ENCODE data around the gene DIPK1A. TPM values are rescaled to one million over a fixed set of nuclear protein-coding genes. Genes with fewer than 3 reads are reported as not detected.

The DIPK1A gene
- total RNA-seq, 1 experiment from 2014 or later: 1.2 TPM

DNA sequence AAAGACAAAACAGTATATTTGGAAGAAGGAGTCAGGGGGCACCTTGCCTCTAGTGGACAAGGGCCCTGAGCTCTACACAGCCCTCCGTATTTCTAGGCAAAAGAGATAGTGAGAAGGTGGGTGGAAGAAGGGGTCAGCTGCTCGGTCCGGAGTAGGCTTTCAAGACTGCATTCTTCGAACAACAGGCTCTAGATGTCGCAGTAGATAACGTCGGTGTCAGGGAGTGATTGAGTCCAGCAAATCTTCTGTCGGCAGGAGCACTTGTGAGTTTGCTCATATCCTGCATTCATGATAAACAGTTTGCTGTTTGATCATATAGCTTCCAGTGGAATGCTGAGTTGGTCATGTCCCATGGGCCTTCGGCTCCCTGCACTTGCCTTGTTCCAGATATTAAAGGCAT lies 36.8 kb downstream of the DIPK1A start:
- ChIA-PET CTCF (no interaction called here), POLR2A (no interaction called here)
- BruUV-seq (replicated peaks): no TSS peak
- Histone ChIP-seq H3K4me1 (ENCODE audit: control insufficient read depth, insufficient read depth, low read length) (no peaks in the 10 kb centered on the region), H3K27ac (ENCODE audit: low read length) (no peak overlapping the region), H3K9me3 (ENCODE audit: control insufficient read depth, insufficient read depth, low read depth, low read length) (no peaks in the 10 kb centered on the region), H3K4me3 (ENCODE audit: low read depth in 2 of 2, low read length in 2 of 2) (no peak overlapping the region), H3K36me3 (ENCODE audit: control insufficient read depth, insufficient read depth, low read length) (no peaks in the 10 kb centered on the region), H3K27me3 (ENCODE audit: control insufficient read depth, insufficient read depth, low read length) (no peaks in the 10 kb centered on the region)
- intact Hi-C loops (cut with micrococcal nuclease; ENCODE audit: unreplicated experiment): no loop called here
- DNase-seq (ENCODE audit: low read depth, low spot score) (no peak), ATAC-seq (no peak)
- TF ChIP-seq POLR2AphosphoS5 (IDR thresholded peaks at IDR 0.05; ENCODE audit: low read depth, low read length) (no peak), SIN3A (IDR thresholded peaks at IDR 0.05; ENCODE audit: borderline replicate concordance, insufficient read depth, low read depth, low read length) (no peak), TCF7L2 (IDR thresholded peaks at IDR 0.05; ENCODE audit: low read depth, low read length) (no peak)
- TF ChIP-seq, protein P1, sequence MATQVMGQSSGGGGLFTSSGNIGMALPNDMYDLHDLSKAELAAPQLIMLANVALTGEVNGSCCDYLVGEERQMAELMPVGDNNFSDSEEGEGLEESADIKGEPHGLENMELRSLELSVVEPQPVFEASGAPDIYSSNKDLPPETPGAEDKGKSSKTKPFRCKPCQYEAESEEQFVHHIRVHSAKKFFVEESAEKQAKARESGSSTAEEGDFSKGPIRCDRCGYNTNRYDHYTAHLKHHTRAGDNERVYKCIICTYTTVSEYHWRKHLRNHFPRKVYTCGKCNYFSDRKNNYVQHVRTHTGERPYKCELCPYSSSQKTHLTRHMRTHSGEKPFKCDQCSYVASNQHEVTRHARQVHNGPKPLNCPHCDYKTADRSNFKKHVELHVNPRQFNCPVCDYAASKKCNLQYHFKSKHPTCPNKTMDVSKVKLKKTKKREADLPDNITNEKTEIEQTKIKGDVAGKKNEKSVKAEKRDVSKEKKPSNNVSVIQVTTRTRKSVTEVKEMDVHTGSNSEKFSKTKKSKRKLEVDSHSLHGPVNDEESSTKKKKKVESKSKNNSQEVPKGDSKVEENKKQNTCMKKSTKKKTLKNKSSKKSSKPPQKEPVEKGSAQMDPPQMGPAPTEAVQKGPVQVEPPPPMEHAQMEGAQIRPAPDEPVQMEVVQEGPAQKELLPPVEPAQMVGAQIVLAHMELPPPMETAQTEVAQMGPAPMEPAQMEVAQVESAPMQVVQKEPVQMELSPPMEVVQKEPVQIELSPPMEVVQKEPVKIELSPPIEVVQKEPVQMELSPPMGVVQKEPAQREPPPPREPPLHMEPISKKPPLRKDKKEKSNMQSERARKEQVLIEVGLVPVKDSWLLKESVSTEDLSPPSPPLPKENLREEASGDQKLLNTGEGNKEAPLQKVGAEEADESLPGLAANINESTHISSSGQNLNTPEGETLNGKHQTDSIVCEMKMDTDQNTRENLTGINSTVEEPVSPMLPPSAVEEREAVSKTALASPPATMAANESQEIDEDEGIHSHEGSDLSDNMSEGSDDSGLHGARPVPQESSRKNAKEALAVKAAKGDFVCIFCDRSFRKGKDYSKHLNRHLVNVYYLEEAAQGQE (IDR thresholded peaks at IDR 0.05; ENCODE audit: insufficient read depth in 1 of 2, low read depth in 2 of 2, low read length in 1 of 2): no peak
- TF ChIP-seq, protein P2, sequence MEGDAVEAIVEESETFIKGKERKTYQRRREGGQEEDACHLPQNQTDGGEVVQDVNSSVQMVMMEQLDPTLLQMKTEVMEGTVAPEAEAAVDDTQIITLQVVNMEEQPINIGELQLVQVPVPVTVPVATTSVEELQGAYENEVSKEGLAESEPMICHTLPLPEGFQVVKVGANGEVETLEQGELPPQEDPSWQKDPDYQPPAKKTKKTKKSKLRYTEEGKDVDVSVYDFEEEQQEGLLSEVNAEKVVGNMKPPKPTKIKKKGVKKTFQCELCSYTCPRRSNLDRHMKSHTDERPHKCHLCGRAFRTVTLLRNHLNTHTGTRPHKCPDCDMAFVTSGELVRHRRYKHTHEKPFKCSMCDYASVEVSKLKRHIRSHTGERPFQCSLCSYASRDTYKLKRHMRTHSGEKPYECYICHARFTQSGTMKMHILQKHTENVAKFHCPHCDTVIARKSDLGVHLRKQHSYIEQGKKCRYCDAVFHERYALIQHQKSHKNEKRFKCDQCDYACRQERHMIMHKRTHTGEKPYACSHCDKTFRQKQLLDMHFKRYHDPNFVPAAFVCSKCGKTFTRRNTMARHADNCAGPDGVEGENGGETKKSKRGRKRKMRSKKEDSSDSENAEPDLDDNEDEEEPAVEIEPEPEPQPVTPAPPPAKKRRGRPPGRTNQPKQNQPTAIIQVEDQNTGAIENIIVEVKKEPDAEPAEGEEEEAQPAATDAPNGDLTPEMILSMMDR (IDR thresholded peaks at IDR 0.05): no peak
- in situ Hi-C loops (cut with HindIII; ENCODE audit: low pct_unique_long_range_greater_than_20kb, low sequenced_read_pairs): no loop called here

DNA sequence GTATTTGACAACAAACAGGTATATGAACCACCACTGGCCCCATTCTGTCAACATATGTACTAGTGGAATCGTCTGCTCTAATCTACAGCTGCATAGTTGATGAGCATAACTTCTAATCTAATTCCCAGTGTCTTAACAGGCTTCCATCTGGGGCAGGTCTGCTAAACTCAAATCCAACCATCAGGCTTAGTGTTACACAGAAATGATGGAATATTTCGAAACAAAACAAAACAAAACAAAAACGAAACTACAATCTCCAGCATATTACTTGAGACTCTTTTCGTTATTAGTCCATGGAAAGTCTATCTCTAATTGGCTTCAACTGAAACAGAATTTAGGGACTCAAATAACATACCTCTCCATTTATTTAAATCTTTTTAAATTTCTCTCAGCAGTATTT lies 37.6 kb downstream of the DIPK1A start:
- POLR2A ChIA-PET: interaction anchor here (0.7 kb wide), 1 partner anchor 74 kb away, joined by 3 read pairs; no protein-coding TSS in a partner anchor
- H3K27ac ChIP-seq (ENCODE audit: low read length): no peak overlapping the region
- DNase-seq (ENCODE audit: low read depth, low spot score): no peak
- ATAC-seq: no peak
- H3K4me3 ChIP-seq (ENCODE audit: low read depth in 2 of 2, low read length in 2 of 2): peak overlapping the region; percentile 7 to 26; a peak in 1 of 4 replicates
- intact Hi-C loops (cut with micrococcal nuclease; ENCODE audit: unreplicated experiment) (no loop called here), in situ Hi-C loops (cut with HindIII; ENCODE audit: low pct_unique_long_range_greater_than_20kb, low sequenced_read_pairs) (no loop called here)
- CTCF ChIA-PET: interaction anchor here (0.7 kb wide), 1 partner anchor 92 kb away, joined by 3 read pairs; the partner anchor contains the start of gene RPL5
- no peak for TF ChIP-seq POLR2AphosphoS5 (IDR thresholded peaks at IDR 0.05; ENCODE audit: low read depth, low read length)
- TF ChIP-seq SIN3A (IDR thresholded peaks at IDR 0.05; ENCODE audit: borderline replicate concordance, insufficient read depth, low read depth, low read length): no peak
- TF ChIP-seq, protein P1 (IDR thresholded peaks at IDR 0.05; ENCODE audit: insufficient read depth in 1 of 2, low read depth in 2 of 2, low read length in 1 of 2): no peak
- no peak for TF ChIP-seq TCF7L2 (IDR thresholded peaks at IDR 0.05; ENCODE audit: low read depth, low read length)
- TF ChIP-seq, protein P2 (IDR thresholded peaks at IDR 0.05): no peak
- no peaks in the 10 kb centered on the region for H3K9me3 ChIP-seq (ENCODE audit: control insufficient read depth, insufficient read depth, low read depth, low read length)
- H3K4me1 ChIP-seq (ENCODE audit: control insufficient read depth, insufficient read depth, low read length): no peaks in the 10 kb centered on the region
- H3K27me3 ChIP-seq (ENCODE audit: control insufficient read depth, insufficient read depth, low read length): no peaks in the 10 kb centered on the region
- no TSS peak for BruUV-seq (replicated peaks)
- H3K36me3 ChIP-seq (ENCODE audit: control insufficient read depth, insufficient read depth, low read length): no peaks in the 10 kb centered on the region

Data from Panc1 (cell line).